GM15510 (cell line): ENCODE data around the gene TNPO2.

ENCODE experiments used
- POLR2A ChIP-seq: IDR thresholded peaks from 3 replicates; pipeline ENCODE4 v1.6.1; 2011; ENCODE audit warnings: borderline replicate concordance; ENCODE audit not compliant: insufficient read length; ENCODE audit errors: extremely low read depth

Gene TNPO2

GRCh38 chr19:12723641-12724426 lies at the start of gene TNPO2:
Gene TNPO2, minus strand, starts transcription at chr19:12723932. Its CDS starts 2,955 bp downstream, at chr19:12720977.
- TF ChIP-seq POLR2A, result peak; percentile 61

GRCh38 chr19:12772323-12772722 lies 48.6 kb upstream of the TNPO2 start:
- TF ChIP-seq POLR2A, result no peak

- TF ChIP-seq POLR2A, result no peak
These were observed 47.2 kb upstream of the TNPO2 start for GRCh38 chr19:12770922-12771321.

- TF ChIP-seq POLR2A, result no peak
These were observed 46.0 kb upstream of the TNPO2 start for GRCh38 chr19:12769689-12770088.

GRCh38 chr19:12767666-12768065 lies 43.9 kb upstream of the TNPO2 start:
- no peak for TF ChIP-seq POLR2A

GRCh38 chr19:12767150-12767549 lies 43.4 kb upstream of the TNPO2 start:
- no peak for TF ChIP-seq POLR2A

- no peak for TF ChIP-seq POLR2A
These were observed 42.4 kb upstream of the TNPO2 start for GRCh38 chr19:12766051-12766521.

GRCh38 chr19:12764698-12765097 lies 41.0 kb upstream of the TNPO2 start:
- TF ChIP-seq POLR2A, result no peak

- no peak for TF ChIP-seq POLR2A
These were observed 39.4 kb upstream of the TNPO2 start for GRCh38 chr19:12763100-12763499.

- no peak for TF ChIP-seq POLR2A
These were observed 36.0 kb upstream of the TNPO2 start for GRCh38 chr19:12759686-12760085.

GRCh38 chr19:12757544-12758274 lies 34.0 kb upstream of the TNPO2 start:
- no peak for TF ChIP-seq POLR2A

- TF ChIP-seq POLR2A, result no peak
These were observed 32.6 kb upstream of the TNPO2 start for GRCh38 chr19:12756150-12756883.

GRCh38 chr19:12754465-12755196 lies 30.9 kb upstream of the TNPO2 start:
- TF ChIP-seq POLR2A, result no peak

GRCh38 chr19:12752056-12752781 lies 28.5 kb upstream of the TNPO2 start:
- no peak for TF ChIP-seq POLR2A
